Urinary bladder (tissue), 4 donors: ENCODE results near the gene CORO2B. TPM values are rescaled to one million over a fixed set of nuclear protein-coding genes. Genes with fewer than 3 reads are reported as not detected.
A peak's percentile ranks its signal among the peaks of the same experiment; 100 is the strongest.

ENCODE experiments used
- DNase-seq: peaks from one replicate; pipeline ENCODE4 v3.0.0-alpha.2; 2015; ENCODE audit errors: extremely low spot score
- H3K27ac ChIP-seq: one replicate; pipeline ENCODE4 v1.5.1; 2013; ENCODE audit warnings: low read depth, mild to moderate bottlenecking, moderate library complexity
- H3K36me3 ChIP-seq: one replicate; pipeline ENCODE4 v1.6.1; 2013; ENCODE audit warnings: mild to moderate bottlenecking, moderate library complexity; ENCODE audit not compliant: insufficient read depth
- H3K4me1 ChIP-seq: one replicate; pipeline ENCODE4 v1.6.1; 2013; ENCODE audit warnings: mild to moderate bottlenecking, moderate library complexity; ENCODE audit not compliant: insufficient read depth
- H3K4me3 ChIP-seq: one replicate; pipeline ENCODE4 v1.5.1; 2013; ENCODE audit warnings: low read depth, low read length
- WGBS: extraction: QIAGEN DNeasy Blood & Tissue Kit; methylation state at CpG from one replicate; pipeline ENCODE4 v1.1.7; 2013; 5-methylcytosine and 5-hydroxymethylcytosine counted together
- polyA plus RNA-seq: library from polyadenylated mRNA; stranded (reverse); fragments of 200-250 nt; gene quantifications from one replicate; pipeline ENCODE4 v1.2.3, GENCODE V29; 2013
- total RNA-seq: library from RNA; depleted of rRNA; stranded (reverse); fragments of >200 nt; gene quantifications from one replicate; pipeline ENCODE4 v1.2.3, GENCODE V29; 2014
- donor health status: healthy with polysubstance abuse.
- donor health status: healthy.

The CORO2B gene
- total and polyA plus RNA-seq, 2 donors: 4.2 to 6.4 TPM

- Histone ChIP-seq H3K27ac (no peak overlapping the region), H3K4me1 (no peaks in the 10 kb centered on the region), H3K36me3 (no peaks in the 10 kb centered on the region), H3K4me3 (no peak overlapping the region)
- WGBS: 52% methylated on average over 30 of the region's 30 CpGs
- no peak for DNase-seq
Observed at GRCh38 chr15:68558318-68559305, 20.2 kb upstream of the CORO2B start.

GRCh38 chr15:68559345-68560310 is 19.2 kb upstream of the CORO2B start:
- no peaks in the 10 kb centered on the region for H3K36me3 ChIP-seq
- WGBS: 2% methylated on average over 54 of the region's 54 CpGs
- peak overlapping the region; percentile 20 for H3K4me3 ChIP-seq
- DNase-seq: peak; percentile 57
- no peak overlapping the region for H3K27ac ChIP-seq
- no peaks in the 10 kb centered on the region for H3K4me1 ChIP-seq

GRCh38 chr15:68560501-68561113 is 18.2 kb upstream of the CORO2B start:
- Histone ChIP-seq H3K27ac (no peak overlapping the region), H3K4me3 (no peak overlapping the region), H3K36me3 (no peaks in the 10 kb centered on the region), H3K4me1 (no peaks in the 10 kb centered on the region)
- no peak for DNase-seq
- 82% methylated on average over 13 of the region's 13 CpGs for WGBS

GRCh38 chr15:68561171-68561900 is 17.5 kb upstream of the CORO2B start:
- WGBS: 78% methylated on average over 15 of the region's 15 CpGs
- no peak overlapping the region for H3K4me3 ChIP-seq
- no peaks in the 10 kb centered on the region for H3K36me3 ChIP-seq
- DNase-seq: no peak
- H3K27ac ChIP-seq: no peak overlapping the region
- H3K4me1 ChIP-seq: no peaks in the 10 kb centered on the region

- H3K27ac ChIP-seq: no peak overlapping the region
- 81% methylated on average over 3 of the region's 3 CpGs for WGBS
- H3K4me1 ChIP-seq: no peaks in the 10 kb centered on the region
- H3K4me3 ChIP-seq: no peak overlapping the region
- DNase-seq: no peak
- H3K36me3 ChIP-seq: no peaks in the 10 kb centered on the region
Observed at GRCh38 chr15:68561901-68562300, 16.9 kb upstream of the CORO2B start.

GRCh38 chr15:68564173-68564572 is 14.6 kb upstream of the CORO2B start:
- no peak overlapping the region for H3K4me3 ChIP-seq
- no peaks in the 10 kb centered on the region for H3K4me1 ChIP-seq
- no peaks in the 10 kb centered on the region for H3K36me3 ChIP-seq
- DNase-seq: no peak
- H3K27ac ChIP-seq: no peak overlapping the region
- 94% methylated on average over 5 of the region's 5 CpGs for WGBS

- Histone ChIP-seq H3K27ac (no peak overlapping the region), H3K36me3 (no peaks in the 10 kb centered on the region), H3K4me1 (no peaks in the 10 kb centered on the region), H3K4me3 (no peak overlapping the region)
- no peak for DNase-seq
Observed at GRCh38 chr15:68565234-68565633, 13.6 kb upstream of the CORO2B start.

GRCh38 chr15:68565726-68566125 is 13.1 kb upstream of the CORO2B start:
- H3K36me3 ChIP-seq: no peaks in the 10 kb centered on the region
- no peak for DNase-seq
- WGBS: 95% methylated on average over 4 of the region's 4 CpGs
- H3K4me3 ChIP-seq: no peak overlapping the region
- H3K27ac ChIP-seq: no peak overlapping the region
- H3K4me1 ChIP-seq: no peaks in the 10 kb centered on the region

GRCh38 chr15:68566377-68566954 is 12.3 kb upstream of the CORO2B start:
- no peak for DNase-seq
- Histone ChIP-seq H3K36me3 (no peaks in the 10 kb centered on the region), H3K27ac (no peak overlapping the region), H3K4me3 (no peak overlapping the region), H3K4me1 (no peaks in the 10 kb centered on the region)
- 67% methylated on average over 9 of the region's 9 CpGs for WGBS

- no peak overlapping the region for H3K27ac ChIP-seq
- no peak for DNase-seq
- 95% methylated on average over 3 of the region's 3 CpGs for WGBS
Observed at GRCh38 chr15:68567345-68567744, 11.4 kb upstream of the CORO2B start.

GRCh38 chr15:68570974-68571373 is 7.8 kb upstream of the CORO2B start:
- no peak for DNase-seq
- 97% methylated on average over 1 of the region's 1 CpG for WGBS
- Histone ChIP-seq H3K4me3 (no peak overlapping the region), H3K27ac (no peak overlapping the region), H3K4me1 (no peaks in the 10 kb centered on the region), H3K36me3 (no peaks in the 10 kb centered on the region)

More at GRCh38 chr15:68567345-68567744, 11.4 kb upstream of the CORO2B start:
- H3K36me3 ChIP-seq: no peaks in the 10 kb centered on the region
- no peaks in the 10 kb centered on the region for H3K4me1 ChIP-seq
- no peak overlapping the region for H3K4me3 ChIP-seq

GRCh38 chr15:68571582-68571981 is 7.2 kb upstream of the CORO2B start:
- 83% methylated on average over 4 of the region's 4 CpGs for WGBS

More at GRCh38 chr15:68571582-68571981, 7.2 kb upstream of the CORO2B start:
- no peaks in the 10 kb centered on the region for H3K36me3 ChIP-seq
- H3K27ac ChIP-seq: no peak overlapping the region
- no peak overlapping the region for H3K4me3 ChIP-seq
- no peaks in the 10 kb centered on the region for H3K4me1 ChIP-seq
- DNase-seq: no peak
